ENCODE data around the gene SYNGR4. TPM values are rescaled to one million over a fixed set of nuclear protein-coding genes. Genes with fewer than 3 reads are reported as not detected.
A peak's percentile ranks its signal among the peaks of the same experiment; 100 is the strongest.
"Not testable (repeated sequence)": the region's sequence is repeated elsewhere in the genome, so short reads cannot be mapped to it uniquely, and the experiment has no call there.

Gene SYNGR4
- total and polyA plus RNA-seq, 5 donors from 2014 or later, result not detected

DNA sequence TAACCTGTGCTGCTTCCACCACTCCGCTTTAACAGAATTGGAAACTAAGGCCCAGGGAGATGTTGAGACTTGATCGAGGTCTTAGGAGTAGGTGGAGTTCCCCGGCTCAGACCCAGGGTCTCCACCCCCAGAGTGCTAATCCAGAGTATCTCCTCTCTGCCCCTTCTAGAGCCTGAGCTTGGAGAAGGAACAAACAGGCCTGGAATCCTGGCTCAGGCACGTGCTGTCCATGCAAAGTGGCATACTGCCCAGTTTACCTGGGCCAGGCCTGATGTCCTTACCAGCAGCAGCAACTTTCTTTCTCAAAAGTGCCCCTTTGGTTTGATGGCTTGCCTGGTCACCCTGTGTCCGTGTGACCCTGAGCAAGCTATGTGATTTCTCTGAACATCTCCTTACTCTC lies 3.7 kb downstream of the SYNGR4 start:
- H3K9me3 ChIP-seq (ENCODE audit: control insufficient read depth in 2 of 2, low read length in 2 of 2), result no peaks in the 10 kb centered on the region
- Mint-ChIP-seq H3K36me3 (no peaks in the 10 kb centered on the region), H3K4me3 (no peak overlapping the region), H3K9me3 (no peaks in the 10 kb centered on the region), H3K4me1 (peaks cover 0 to 14% (median 1%) of the 10 kb centered on the region in 4 donors), H3K27me3 (peaks cover 5% of the 10 kb centered on the region), H3K27ac (no peak overlapping the region)
- ATAC-seq (ENCODE audit: low read depth in 2 of 2), result no peak
- no peaks in the 10 kb centered on the region for H3K27me3 ChIP-seq (ENCODE audit: control insufficient read depth, insufficient read depth, low read length)
- peaks cover 17% of the 10 kb centered on the region for H3K4me1 ChIP-seq (ENCODE audit: control insufficient read depth, insufficient read depth, low read length, poor library complexity, severe bottlenecking)
- no peak overlapping the region for H3K27ac ChIP-seq (ENCODE audit: insufficient read depth, low read length, poor library complexity, severe bottlenecking)
- no peaks in the 10 kb centered on the region for H3K36me3 ChIP-seq (ENCODE audit: control insufficient read depth, insufficient read depth, low read length)
- no peak for DNase-seq
- H3K4me3 ChIP-seq (ENCODE audit: low read depth, low read length), result no peak overlapping the region

DNA sequence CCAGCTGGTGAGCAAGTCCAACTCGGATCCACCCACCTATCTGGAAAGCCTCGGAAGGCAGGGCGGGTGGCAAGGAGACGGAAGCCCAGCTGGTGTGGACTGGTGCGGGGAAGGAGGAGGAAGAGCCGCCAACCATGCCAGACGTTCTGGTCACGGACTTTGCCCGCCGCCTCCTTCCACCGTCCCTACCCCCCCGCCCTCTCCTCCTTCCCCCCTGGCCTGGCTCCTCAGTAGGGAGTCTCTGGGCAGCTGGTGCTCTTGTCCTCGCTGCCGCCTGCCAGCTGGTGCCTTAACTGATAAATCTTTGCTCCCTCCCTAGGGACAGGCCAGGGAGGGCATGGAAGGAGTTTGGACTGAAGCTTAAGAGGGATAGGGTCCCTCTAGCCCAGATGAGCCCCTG lies 4.8 kb downstream of the SYNGR4 start:
- Mint-ChIP-seq H3K36me3 (no peaks in the 10 kb centered on the region), H3K4me1 (peaks cover 0 to 7% (median 0%) of the 10 kb centered on the region in 4 donors), H3K27ac (no peak overlapping the region), H3K27me3 (peaks cover 5% of the 10 kb centered on the region), H3K9me3 (no peaks in the 10 kb centered on the region), H3K4me3 (no peak overlapping the region)
- no peak for DNase-seq
- ATAC-seq (ENCODE audit: low read depth in 2 of 2), result no peak
- Histone ChIP-seq H3K27ac (ENCODE audit: insufficient read depth, low read length, poor library complexity, severe bottlenecking) (no peak overlapping the region), H3K9me3 (ENCODE audit: control insufficient read depth in 2 of 2, low read length in 2 of 2) (no peaks in the 10 kb centered on the region), H3K27me3 (ENCODE audit: control insufficient read depth, insufficient read depth, low read length) (no peaks in the 10 kb centered on the region), H3K4me3 (ENCODE audit: low read depth, low read length) (no peak overlapping the region), H3K36me3 (ENCODE audit: control insufficient read depth, insufficient read depth, low read length) (no peaks in the 10 kb centered on the region), H3K4me1 (ENCODE audit: control insufficient read depth, insufficient read depth, low read length, poor library complexity, severe bottlenecking) (peaks cover 8% of the 10 kb centered on the region)

DNA sequence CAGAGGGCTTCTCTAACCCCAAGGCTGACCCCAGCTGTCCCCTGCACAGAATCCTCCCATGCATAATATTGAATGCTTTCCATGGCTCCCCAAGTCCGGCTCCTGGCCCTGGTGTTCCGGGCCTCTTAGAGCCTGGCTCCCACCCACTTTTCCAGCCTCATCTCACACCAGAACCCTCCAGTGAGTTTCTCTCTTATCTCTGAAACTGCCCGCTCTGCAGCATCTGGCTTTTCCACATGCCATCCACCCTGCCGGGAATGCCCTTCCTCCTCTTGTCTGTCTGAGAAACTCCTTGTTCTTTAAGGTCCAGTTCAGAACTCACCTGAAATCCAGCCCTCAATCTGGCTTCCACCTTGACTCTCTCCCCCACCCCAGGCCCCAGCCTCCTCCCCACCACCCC lies 6.8 kb downstream of the SYNGR4 start:
- Mint-ChIP-seq H3K27ac (peak overlapping the region in 1 of 3 donors; percentile 61), H3K4me1 (no peaks in the 10 kb centered on the region), H3K27me3 (peaks cover 5% of the 10 kb centered on the region), H3K9me3 (no peaks in the 10 kb centered on the region), H3K36me3 (no peaks in the 10 kb centered on the region), H3K4me3 (peak overlapping the region in 1 of 4 donors; percentile 39)
- DNase-seq (no peak), ATAC-seq (ENCODE audit: low read depth in 2 of 2) (no peak)
- H3K27ac ChIP-seq (ENCODE audit: insufficient read depth, low read length, poor library complexity, severe bottlenecking), result no peak overlapping the region
- H3K27me3 ChIP-seq (ENCODE audit: control insufficient read depth, insufficient read depth, low read length), result no peaks in the 10 kb centered on the region
- H3K4me1 ChIP-seq (ENCODE audit: control insufficient read depth, insufficient read depth, low read length, poor library complexity, severe bottlenecking), result no peaks in the 10 kb centered on the region
- H3K9me3 ChIP-seq (ENCODE audit: control insufficient read depth in 2 of 2, low read length in 2 of 2), result no peaks in the 10 kb centered on the region
- H3K36me3 ChIP-seq (ENCODE audit: control insufficient read depth, insufficient read depth, low read length), result no peaks in the 10 kb centered on the region
- no peak overlapping the region for H3K4me3 ChIP-seq (ENCODE audit: low read depth, low read length)

DNA sequence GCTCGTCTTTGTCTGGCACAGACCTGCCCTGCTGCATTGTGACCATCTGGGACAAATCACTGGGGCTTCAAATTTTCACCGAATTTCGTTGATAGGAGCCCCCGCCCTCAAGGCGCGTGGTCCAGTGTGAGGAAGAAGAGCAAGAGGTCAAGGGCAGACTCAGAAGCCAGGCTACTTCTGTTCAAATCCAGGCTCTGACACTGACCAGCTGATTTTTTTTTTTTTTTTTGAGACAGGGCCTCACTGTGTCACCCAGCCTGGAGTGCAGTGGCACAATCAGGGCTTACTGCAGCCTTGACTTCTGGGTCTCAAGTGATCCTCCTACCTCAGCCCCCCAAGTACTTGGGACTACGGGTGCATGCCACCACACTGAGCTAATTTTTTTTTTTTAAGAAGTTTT lies 7.2 kb downstream of the SYNGR4 start:
- ATAC-seq (ENCODE audit: low read depth in 2 of 2) (no peak), DNase-seq (no peak)
- Mint-ChIP-seq H3K9me3 (no peaks in the 10 kb centered on the region), H3K4me1 (no peaks in the 10 kb centered on the region), H3K4me3 (no peak overlapping the region), H3K27ac (no peak overlapping the region), H3K36me3 (no peaks in the 10 kb centered on the region), H3K27me3 (peaks cover 5% of the 10 kb centered on the region)
- Histone ChIP-seq H3K27me3 (ENCODE audit: control insufficient read depth, insufficient read depth, low read length) (no peaks in the 10 kb centered on the region), H3K4me3 (ENCODE audit: low read depth, low read length) (no peak overlapping the region), H3K36me3 (ENCODE audit: control insufficient read depth, insufficient read depth, low read length) (no peaks in the 10 kb centered on the region), H3K9me3 (ENCODE audit: control insufficient read depth in 2 of 2, low read length in 2 of 2) (no peaks in the 10 kb centered on the region), H3K27ac (ENCODE audit: insufficient read depth, low read length, poor library complexity, severe bottlenecking) (no peak overlapping the region), H3K4me1 (ENCODE audit: control insufficient read depth, insufficient read depth, low read length, poor library complexity, severe bottlenecking) (no peaks in the 10 kb centered on the region)

DNA sequence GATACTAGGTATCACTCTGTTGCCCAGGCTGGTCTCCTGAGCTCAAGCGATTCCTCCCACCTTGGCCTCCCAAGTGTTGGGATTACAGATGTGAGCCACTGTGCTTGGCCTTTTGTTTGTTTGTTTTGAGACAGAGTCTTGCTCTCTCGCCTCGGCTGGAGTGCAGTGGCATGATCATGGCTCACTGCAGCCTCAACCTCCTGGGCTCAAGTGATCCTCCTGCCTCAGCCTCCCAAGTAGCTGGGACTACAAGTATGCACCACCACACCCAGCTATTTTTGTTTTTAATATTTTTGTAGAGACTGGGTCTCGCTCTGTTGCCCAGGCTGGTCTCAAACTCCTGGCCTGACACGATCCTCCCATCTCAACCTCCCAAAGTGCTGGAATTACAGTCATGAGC lies 7.6 kb downstream of the SYNGR4 start:
- H3K9me3 ChIP-seq (ENCODE audit: control insufficient read depth in 2 of 2, low read length in 2 of 2); H3K4me1 Mint-ChIP-seq; H3K4me3 Mint-ChIP-seq; H3K36me3 ChIP-seq (ENCODE audit: control insufficient read depth, insufficient read depth, low read length); H3K36me3 Mint-ChIP-seq; H3K27me3 Mint-ChIP-seq; H3K27me3 ChIP-seq (ENCODE audit: control insufficient read depth, insufficient read depth, low read length); ATAC-seq (ENCODE audit: low read depth in 2 of 2); H3K27ac Mint-ChIP-seq; DNase-seq; H3K4me3 ChIP-seq (ENCODE audit: low read depth, low read length); H3K4me1 ChIP-seq (ENCODE audit: control insufficient read depth, insufficient read depth, low read length, poor library complexity, severe bottlenecking); H3K27ac ChIP-seq (ENCODE audit: insufficient read depth, low read length, poor library complexity, severe bottlenecking); H3K9me3 Mint-ChIP-seq: not testable (repeated sequence)

DNA sequence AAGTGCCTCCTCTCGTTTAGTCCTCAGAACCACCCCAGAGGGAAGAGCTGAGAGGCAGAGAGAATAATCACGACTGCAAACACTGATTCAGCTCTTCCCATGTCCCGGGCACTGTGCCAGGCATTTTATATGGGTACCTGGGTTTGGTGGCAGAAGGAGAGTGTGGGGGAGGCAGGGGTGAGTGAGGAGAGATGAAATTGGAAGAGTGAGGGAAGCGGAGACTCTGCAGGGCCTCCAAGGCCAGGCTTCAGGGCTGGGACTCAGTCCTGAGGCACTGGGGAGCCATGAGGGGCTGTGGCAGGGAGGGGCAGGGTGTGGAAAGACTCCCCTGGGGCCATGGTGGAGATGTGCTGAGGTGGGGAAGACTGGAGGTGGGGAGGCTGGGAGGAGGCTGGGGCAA lies 8.7 kb downstream of the SYNGR4 start:
- Histone ChIP-seq H3K27me3 (ENCODE audit: control insufficient read depth, insufficient read depth, low read length) (no peaks in the 10 kb centered on the region), H3K4me1 (ENCODE audit: control insufficient read depth, insufficient read depth, low read length, poor library complexity, severe bottlenecking) (no peaks in the 10 kb centered on the region), H3K36me3 (ENCODE audit: control insufficient read depth, insufficient read depth, low read length) (no peaks in the 10 kb centered on the region), H3K27ac (ENCODE audit: insufficient read depth, low read length, poor library complexity, severe bottlenecking) (no peak overlapping the region), H3K9me3 (ENCODE audit: control insufficient read depth in 2 of 2, low read length in 2 of 2) (no peaks in the 10 kb centered on the region), H3K4me3 (ENCODE audit: low read depth, low read length) (no peak overlapping the region)
- H3K27ac Mint-ChIP-seq, result no peak overlapping the region
- no peaks in the 10 kb centered on the region for H3K4me1 Mint-ChIP-seq
- DNase-seq (no peak), ATAC-seq (ENCODE audit: low read depth in 2 of 2) (no peak)
- no peaks in the 10 kb centered on the region for H3K9me3 Mint-ChIP-seq
- peaks cover 2% of the 10 kb centered on the region for H3K27me3 Mint-ChIP-seq
- no peak overlapping the region for H3K4me3 Mint-ChIP-seq
- H3K36me3 Mint-ChIP-seq, result no peaks in the 10 kb centered on the region

DNA sequence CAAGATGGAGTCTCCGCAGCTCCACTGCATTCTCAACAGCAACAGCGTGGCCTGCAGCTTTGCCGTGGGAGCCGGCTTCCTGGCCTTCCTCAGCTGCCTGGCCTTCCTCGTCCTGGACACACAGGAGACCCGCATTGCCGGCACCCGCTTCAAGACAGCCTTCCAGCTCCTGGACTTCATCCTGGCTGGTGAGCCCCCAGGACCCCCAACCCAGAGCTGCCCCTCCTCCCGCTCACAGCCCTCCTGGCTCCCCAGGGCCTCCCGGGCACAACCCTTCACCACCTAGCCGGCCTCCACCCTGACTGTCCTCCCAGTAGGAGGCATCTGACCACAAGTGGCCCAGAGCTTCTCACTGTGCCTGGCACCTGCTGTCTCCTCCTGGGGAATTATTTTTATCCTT lies 9.4 kb downstream of the SYNGR4 start:
- H3K4me3 ChIP-seq (ENCODE audit: low read depth, low read length), result no peak overlapping the region
- H3K4me3 Mint-ChIP-seq, result no peak overlapping the region
- ATAC-seq (ENCODE audit: low read depth in 2 of 2), result no peak
- no peaks in the 10 kb centered on the region for H3K27me3 ChIP-seq (ENCODE audit: control insufficient read depth, insufficient read depth, low read length)
- H3K4me1 ChIP-seq (ENCODE audit: control insufficient read depth, insufficient read depth, low read length, poor library complexity, severe bottlenecking), result no peaks in the 10 kb centered on the region
- no peaks in the 10 kb centered on the region for H3K36me3 ChIP-seq (ENCODE audit: control insufficient read depth, insufficient read depth, low read length)
- peak overlapping the region in 1 of 3 donors; percentile 47 for H3K27ac Mint-ChIP-seq
- H3K4me1 Mint-ChIP-seq, result no peaks in the 10 kb centered on the region
- DNase-seq, result no peak
- H3K27me3 Mint-ChIP-seq, result no peaks in the 10 kb centered on the region
- no peaks in the 10 kb centered on the region for H3K9me3 Mint-ChIP-seq
- H3K36me3 Mint-ChIP-seq, result no peaks in the 10 kb centered on the region
- no peak overlapping the region for H3K27ac ChIP-seq (ENCODE audit: insufficient read depth, low read length, poor library complexity, severe bottlenecking)
- H3K9me3 ChIP-seq (ENCODE audit: control insufficient read depth in 2 of 2, low read length in 2 of 2), result no peaks in the 10 kb centered on the region

DNA sequence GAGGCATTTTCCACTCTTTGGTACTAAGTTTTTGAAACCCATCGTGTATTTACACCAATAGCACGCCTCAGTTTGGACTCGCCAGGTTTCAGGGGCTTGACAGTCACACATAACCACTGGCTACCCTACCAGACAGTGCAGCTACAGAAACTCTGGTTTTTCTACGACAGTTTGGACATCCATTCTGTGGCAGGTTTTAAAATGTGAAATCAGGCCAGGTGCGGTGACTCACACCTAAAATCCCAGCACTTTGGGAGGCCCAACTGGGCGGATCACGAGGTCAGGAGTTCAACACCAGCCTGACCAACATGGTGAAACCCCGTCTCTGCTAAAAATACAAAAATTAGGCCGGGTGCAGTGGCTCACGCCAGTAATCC lies 14.0 kb downstream of the SYNGR4 start:
- no peak for ATAC-seq (ENCODE audit: low read depth in 2 of 2)
- Mint-ChIP-seq H3K27ac (no peak overlapping the region), H3K4me1 (peaks cover 0 to 3% (median 0%) of the 10 kb centered on the region in 4 donors), H3K27me3 (no peaks in the 10 kb centered on the region), H3K9me3 (no peaks in the 10 kb centered on the region), H3K4me3 (no peak overlapping the region), H3K36me3 (no peaks in the 10 kb centered on the region)
- Histone ChIP-seq H3K27me3 (ENCODE audit: control insufficient read depth, insufficient read depth, low read length) (no peaks in the 10 kb centered on the region), H3K36me3 (ENCODE audit: control insufficient read depth, insufficient read depth, low read length) (peaks cover 4% of the 10 kb centered on the region), H3K27ac (ENCODE audit: insufficient read depth, low read length, poor library complexity, severe bottlenecking) (no peak overlapping the region), H3K4me3 (ENCODE audit: low read depth, low read length) (no peak overlapping the region), H3K9me3 (ENCODE audit: control insufficient read depth in 2 of 2, low read length in 2 of 2) (no peaks in the 10 kb centered on the region), H3K4me1 (ENCODE audit: control insufficient read depth, insufficient read depth, low read length, poor library complexity, severe bottlenecking) (no peaks in the 10 kb centered on the region)
- no peak for DNase-seq

All from CD4-positive, CD25-positive, alpha-beta regulatory T cell (primary cell).